Activated CD8-positive, alpha-beta T cell treated with anti-CD3 and anti-CD28 coated beads for 36 hours (primary cell): ENCODE measurements around the gene CFAP68. TPM values are rescaled to one million over a fixed set of nuclear protein-coding genes. Genes with fewer than 3 reads are reported as not detected.

Source experiments
- ATAC-seq: fragments of 200-7000 bp; cut with Tn5 transposase; one replicate; pipeline ENCODE4 v1.10.0; 2021; ENCODE audit warnings: mild to moderate bottlenecking, moderate library complexity
- CTCF ChIA-PET: fragments of 350-600 bp; sonication (Branson Sonifier 250); formaldehyde crosslinking; loops from one replicate; lab custom pipeline; 2021; ENCODE audit warnings: antibody characterized with exemption; lab: Charles Lee
- POLR2A ChIA-PET: fragments of 350-600 bp; sonication (Branson Sonifier 250); formaldehyde crosslinking; loops from one replicate; lab custom pipeline; 2021; ENCODE audit warnings: antibody characterized with exemption; lab: Charles Lee
- DNase-seq: peaks from one replicate; pipeline ENCODE4 v3.0.0-alpha.2; 2020
- H3K27ac Mint-ChIP-seq: one replicate; pipeline ENCODE4 v1.8.0; 2021; ENCODE audit warnings: mild to moderate bottlenecking, mixed read lengths
- H3K27me3 Mint-ChIP-seq: one replicate; pipeline ENCODE4 v1.8.0; 2021; ENCODE audit warnings: mixed read lengths
- H3K36me3 Mint-ChIP-seq: one replicate; pipeline ENCODE4 v1.8.0; 2021; ENCODE audit warnings: low read depth, mixed read lengths
- H3K4me1 Mint-ChIP-seq: one replicate; pipeline ENCODE4 v1.8.0; 2021; ENCODE audit warnings: low read depth, mixed read lengths
- H3K4me3 Mint-ChIP-seq: one replicate; pipeline ENCODE4 v1.8.0; 2021; ENCODE audit warnings: mild to moderate bottlenecking, moderate library complexity, mixed read lengths
- H3K9me3 Mint-ChIP-seq: one replicate; pipeline ENCODE4 v1.8.0; 2021; ENCODE audit warnings: mixed read lengths
- intact Hi-C: fragments of 100-400 bp; cut with micrococcal nuclease; formaldehyde crosslinking; loops from one replicate; pipeline ENCODE4 v1.10.0; 2022
- total RNA-seq, 2 experiments: library from RNA; stranded (reverse); gene quantifications; one replicate each; pipeline ENCODE4 v1.2.3, GENCODE V29; 2021
- TF ChIP-seq, protein P1 (sequence below): fragments of 200-600 bp; IDR thresholded peaks from one replicate; pipeline ENCODE4 v1.8.0; 2022; ENCODE audit warnings: antibody characterized with exemption, mild to moderate bottlenecking

CFAP68 gene
- total RNA-seq, 2 experiments from 2014 or later: 38.6 to 39.1 TPM

- no peak for DNase-seq
- TF ChIP-seq, protein P1, sequence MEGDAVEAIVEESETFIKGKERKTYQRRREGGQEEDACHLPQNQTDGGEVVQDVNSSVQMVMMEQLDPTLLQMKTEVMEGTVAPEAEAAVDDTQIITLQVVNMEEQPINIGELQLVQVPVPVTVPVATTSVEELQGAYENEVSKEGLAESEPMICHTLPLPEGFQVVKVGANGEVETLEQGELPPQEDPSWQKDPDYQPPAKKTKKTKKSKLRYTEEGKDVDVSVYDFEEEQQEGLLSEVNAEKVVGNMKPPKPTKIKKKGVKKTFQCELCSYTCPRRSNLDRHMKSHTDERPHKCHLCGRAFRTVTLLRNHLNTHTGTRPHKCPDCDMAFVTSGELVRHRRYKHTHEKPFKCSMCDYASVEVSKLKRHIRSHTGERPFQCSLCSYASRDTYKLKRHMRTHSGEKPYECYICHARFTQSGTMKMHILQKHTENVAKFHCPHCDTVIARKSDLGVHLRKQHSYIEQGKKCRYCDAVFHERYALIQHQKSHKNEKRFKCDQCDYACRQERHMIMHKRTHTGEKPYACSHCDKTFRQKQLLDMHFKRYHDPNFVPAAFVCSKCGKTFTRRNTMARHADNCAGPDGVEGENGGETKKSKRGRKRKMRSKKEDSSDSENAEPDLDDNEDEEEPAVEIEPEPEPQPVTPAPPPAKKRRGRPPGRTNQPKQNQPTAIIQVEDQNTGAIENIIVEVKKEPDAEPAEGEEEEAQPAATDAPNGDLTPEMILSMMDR: no peak
- Mint-ChIP-seq H3K27ac (no peak overlapping the region), H3K27me3 (no peaks in the 10 kb centered on the region), H3K36me3 (no peaks in the 10 kb centered on the region), H3K9me3 (no peaks in the 10 kb centered on the region), H3K4me1 (peaks cover 51% of the 10 kb centered on the region), H3K4me3 (no peak overlapping the region)
- POLR2A ChIA-PET: interaction anchor here (1.2 to 1.4 kb wide), 2 partner anchors 10 to 43 kb away, joined by 3 to 5 read pairs; no protein-coding TSS in a partner anchor
- intact Hi-C loops: loop anchor here (10.0 kb wide), 1 partner anchor 90 kb away; the partner anchor contains the start of gene DLAT
- no peak for ATAC-seq
- CTCF ChIA-PET: interaction anchor here (0.8 to 19.6 kb wide), 7 partner anchors 46 to 346 kb away, joined by 3 to 223 read pairs (median 4); no protein-coding TSS in a partner anchor
Observed at GRCh38 chr11:111934306-111934705, 55.0 kb downstream of the CFAP68 start.

Other genes starting within 250 kb of the CFAP68 start
- 10 to 100 TPM; 49.7 to 54.0 TPM for gene PPP2R1B, start 113.2 kb upstream of the CFAP68 start, total RNA-seq
- 10 to 100 TPM; 32.0 to 36.6 TPM for gene ALG9, start 8.0 kb upstream of the CFAP68 start, total RNA-seq
- 1 to 10 TPM; 6.9 to 7.1 TPM for gene FDXACB1, start 376 bp upstream of the CFAP68 start, total RNA-seq
- gene CRYAB, start 32.2 kb downstream of the CFAP68 start, total RNA-seq: not detected
- gene HSPB2, start 33.2 kb downstream of the CFAP68 start, total RNA-seq: not detected
- gene C11orf52, start 39.4 kb downstream of the CFAP68 start, total RNA-seq: not detected
- gene DIXDC1, start 57.8 kb downstream of the CFAP68 start, total RNA-seq: 1 to 10 TPM; 9.1 to 9.4 TPM
- gene DLAT, start 145.9 kb downstream of the CFAP68 start, total RNA-seq: 10 to 100 TPM; 50.3 to 51.4 TPM
- under 1 TPM; 0.61 to 0.67 TPM for gene PIH1D2, start 194.5 kb downstream of the CFAP68 start, total RNA-seq
- gene NKAPD1, start 194.8 kb downstream of the CFAP68 start, total RNA-seq: 10 to 100 TPM; 20.8 to 22.6 TPM
- gene TIMM8B, start 207.2 kb downstream of the CFAP68 start, total RNA-seq: 10 to 100 TPM; 52.9 to 54.1 TPM
- gene SDHD, start 207.3 kb downstream of the CFAP68 start, total RNA-seq: 100 to 1,000 TPM; 100 to 101 TPM